ENCODE measurements around the gene NR3C1. TPM values are rescaled to one million over a fixed set of nuclear protein-coding genes. Genes with fewer than 3 reads are reported as not detected.

The NR3C1 gene
- total RNA-seq, 1 experiment from 2014 or later = 16.0 TPM

GRCh38 chr5:143443330-143443729 is 39.8 kb upstream of the NR3C1 start:
- Histone ChIP-seq H4K20me1 (ENCODE audit: insufficient read depth) (no peaks in the 10 kb centered on the region), H3K9ac (ENCODE audit: low read length) (no peak overlapping the region)
- ATAC-seq = no peak

GRCh38 chr5:143442385-143442784 is 38.9 kb upstream of the NR3C1 start:
- Histone ChIP-seq H3K36me3 (ENCODE audit: control insufficient read depth in 1 of 2, insufficient read depth in 2 of 2, low read length in 2 of 2) (no peaks in the 10 kb centered on the region), H3K79me2 (ENCODE audit: insufficient read depth, low read length) (no peaks in the 10 kb centered on the region), H3K9me2 (ENCODE audit: insufficient read depth) (no peaks in the 10 kb centered on the region), H2AFZ (ENCODE audit: low read depth, low read length, poor library complexity, severe bottlenecking) (no peak overlapping the region), H3K9ac (ENCODE audit: low read length) (no peak overlapping the region), H3K27me3 (ENCODE audit: insufficient read depth, low read length) (no peaks in the 10 kb centered on the region), H3K4me1 (ENCODE audit: control insufficient read depth in 1 of 2, insufficient read depth in 2 of 2, low read length in 2 of 2) (no peaks in the 10 kb centered on the region), H3K4me3 (replicated peaks in 1 of 2; ENCODE audit: low read depth in 1 of 2, low read length in 2 of 2) (no peak overlapping the region), H4K20me1 (ENCODE audit: insufficient read depth) (no peaks in the 10 kb centered on the region), H3K4me2 (ENCODE audit: low read length) (no peak overlapping the region), H3K27ac (ENCODE audit: low read depth, low read length) (no peak overlapping the region), H3K9me3 (ENCODE audit: control insufficient read depth in 1 of 2, insufficient read depth in 1 of 2, low read depth in 1 of 2, low read length in 2 of 2) (no peaks in the 10 kb centered on the region)
- intact Hi-C loops (cut with micrococcal nuclease) = no loop called here
- ChIA-PET RAD21 (ENCODE audit: low non-redundant PET in 1 of 2, low total read pairs in 2 of 2, uncharacterized antibody in 2 of 2, unreplicated experiment in 2 of 2) (no interaction called here), CTCF (no interaction called here), POLR2A (no interaction called here)
- no TSS peak for BruUV-seq (replicated peaks)
- DNase-seq (ENCODE audit: low read depth, low spot score) (no peak), ATAC-seq (no peak)
- no peak for TF ChIP-seq SRF (IDR thresholded peaks at IDR 0.05; ENCODE audit: low read depth)
- TF ChIP-seq CEBPB (IDR thresholded peaks at IDR 0.05; ENCODE audit: low read depth) = no peak

More at GRCh38 chr5:143443330-143443729, 39.8 kb upstream of the NR3C1 start:
- no peaks in the 10 kb centered on the region for H3K79me2 ChIP-seq (ENCODE audit: insufficient read depth, low read length)
- H3K9me2 ChIP-seq (ENCODE audit: insufficient read depth) = no peaks in the 10 kb centered on the region
- intact Hi-C loops (cut with micrococcal nuclease) = no loop called here
- ChIA-PET POLR2A (no interaction called here), CTCF (no interaction called here), RAD21 (ENCODE audit: low non-redundant PET in 1 of 2, low total read pairs in 2 of 2, uncharacterized antibody in 2 of 2, unreplicated experiment in 2 of 2) (no interaction called here)
- H3K9me3 ChIP-seq (ENCODE audit: control insufficient read depth in 1 of 2, insufficient read depth in 1 of 2, low read depth in 1 of 2, low read length in 2 of 2) = no peaks in the 10 kb centered on the region
- BruUV-seq (replicated peaks) = no TSS peak
- no peaks in the 10 kb centered on the region for H3K36me3 ChIP-seq (ENCODE audit: control insufficient read depth in 1 of 2, insufficient read depth in 2 of 2, low read length in 2 of 2)
- TF ChIP-seq MAX (IDR thresholded peaks at IDR 0.05) (no peak), ELF1 (IDR thresholded peaks at IDR 0.05; ENCODE audit: borderline replicate concordance, low read depth) (no peak), TCF7L2 (IDR thresholded peaks at IDR 0.05; ENCODE audit: borderline replicate concordance, extremely low read depth, insufficient read depth, insufficient read length) (no peak), SP1 (IDR thresholded peaks at IDR 0.05; ENCODE audit: low read depth) (no peak), EGR1 (IDR thresholded peaks at IDR 0.05; ENCODE audit: low read depth) (no peak)
- no peak for DNase-seq (ENCODE audit: low read depth, low spot score)
- H3K4me3 ChIP-seq (replicated peaks in 1 of 2; ENCODE audit: low read depth in 1 of 2, low read length in 2 of 2) = no peak overlapping the region
- no peak overlapping the region for H3K4me2 ChIP-seq (ENCODE audit: low read length)
- H3K4me1 ChIP-seq (ENCODE audit: control insufficient read depth in 1 of 2, insufficient read depth in 2 of 2, low read length in 2 of 2) = no peaks in the 10 kb centered on the region
- H2AFZ ChIP-seq (ENCODE audit: low read depth, low read length, poor library complexity, severe bottlenecking) = no peak overlapping the region
- no peak overlapping the region for H3K27ac ChIP-seq (ENCODE audit: low read depth, low read length)
- H3K27me3 ChIP-seq (ENCODE audit: insufficient read depth, low read length) = no peaks in the 10 kb centered on the region

All from HCT116 (cell line).